ENCODE data around the gene SOD2. TPM values are rescaled to one million over a fixed set of nuclear protein-coding genes. Genes with fewer than 3 reads are reported as not detected.

The SOD2 gene
- total RNA-seq, 4 donors from 2014 or later: 289 to 1,637 (median 530) TPM

DNA sequence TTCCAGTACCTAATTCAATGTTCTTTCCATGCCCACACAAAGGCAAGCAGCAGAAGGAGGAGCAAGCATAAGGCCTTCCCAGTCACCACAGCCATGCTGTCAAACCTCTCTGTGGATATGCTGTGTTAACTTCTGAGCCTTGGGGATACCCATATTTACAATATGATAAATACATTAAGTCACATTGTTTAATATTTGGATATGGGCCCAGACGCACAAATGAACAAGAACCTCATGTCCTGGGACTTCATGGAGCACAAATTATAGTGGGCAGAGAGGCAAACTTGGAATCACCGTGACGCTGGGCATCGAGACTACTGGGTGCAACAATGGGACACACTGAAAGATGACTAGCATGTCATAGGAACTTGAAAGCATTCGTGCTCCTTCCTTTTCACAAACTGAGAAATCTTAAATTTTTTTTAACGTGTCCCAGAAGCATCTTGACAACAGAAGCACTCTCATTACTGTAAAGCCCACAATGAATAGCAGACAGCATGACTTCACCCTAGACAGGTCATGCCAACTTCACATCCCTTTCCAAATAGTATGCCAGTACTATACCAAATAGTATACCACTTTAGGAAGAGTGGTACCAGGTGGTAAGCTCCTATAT lies 16.0 kb downstream of the SOD2 start:
- TF ChIP-seq, protein P1, sequence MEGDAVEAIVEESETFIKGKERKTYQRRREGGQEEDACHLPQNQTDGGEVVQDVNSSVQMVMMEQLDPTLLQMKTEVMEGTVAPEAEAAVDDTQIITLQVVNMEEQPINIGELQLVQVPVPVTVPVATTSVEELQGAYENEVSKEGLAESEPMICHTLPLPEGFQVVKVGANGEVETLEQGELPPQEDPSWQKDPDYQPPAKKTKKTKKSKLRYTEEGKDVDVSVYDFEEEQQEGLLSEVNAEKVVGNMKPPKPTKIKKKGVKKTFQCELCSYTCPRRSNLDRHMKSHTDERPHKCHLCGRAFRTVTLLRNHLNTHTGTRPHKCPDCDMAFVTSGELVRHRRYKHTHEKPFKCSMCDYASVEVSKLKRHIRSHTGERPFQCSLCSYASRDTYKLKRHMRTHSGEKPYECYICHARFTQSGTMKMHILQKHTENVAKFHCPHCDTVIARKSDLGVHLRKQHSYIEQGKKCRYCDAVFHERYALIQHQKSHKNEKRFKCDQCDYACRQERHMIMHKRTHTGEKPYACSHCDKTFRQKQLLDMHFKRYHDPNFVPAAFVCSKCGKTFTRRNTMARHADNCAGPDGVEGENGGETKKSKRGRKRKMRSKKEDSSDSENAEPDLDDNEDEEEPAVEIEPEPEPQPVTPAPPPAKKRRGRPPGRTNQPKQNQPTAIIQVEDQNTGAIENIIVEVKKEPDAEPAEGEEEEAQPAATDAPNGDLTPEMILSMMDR (IDR thresholded peaks at IDR 0.05; ENCODE audit: low read depth): no peak

DNA sequence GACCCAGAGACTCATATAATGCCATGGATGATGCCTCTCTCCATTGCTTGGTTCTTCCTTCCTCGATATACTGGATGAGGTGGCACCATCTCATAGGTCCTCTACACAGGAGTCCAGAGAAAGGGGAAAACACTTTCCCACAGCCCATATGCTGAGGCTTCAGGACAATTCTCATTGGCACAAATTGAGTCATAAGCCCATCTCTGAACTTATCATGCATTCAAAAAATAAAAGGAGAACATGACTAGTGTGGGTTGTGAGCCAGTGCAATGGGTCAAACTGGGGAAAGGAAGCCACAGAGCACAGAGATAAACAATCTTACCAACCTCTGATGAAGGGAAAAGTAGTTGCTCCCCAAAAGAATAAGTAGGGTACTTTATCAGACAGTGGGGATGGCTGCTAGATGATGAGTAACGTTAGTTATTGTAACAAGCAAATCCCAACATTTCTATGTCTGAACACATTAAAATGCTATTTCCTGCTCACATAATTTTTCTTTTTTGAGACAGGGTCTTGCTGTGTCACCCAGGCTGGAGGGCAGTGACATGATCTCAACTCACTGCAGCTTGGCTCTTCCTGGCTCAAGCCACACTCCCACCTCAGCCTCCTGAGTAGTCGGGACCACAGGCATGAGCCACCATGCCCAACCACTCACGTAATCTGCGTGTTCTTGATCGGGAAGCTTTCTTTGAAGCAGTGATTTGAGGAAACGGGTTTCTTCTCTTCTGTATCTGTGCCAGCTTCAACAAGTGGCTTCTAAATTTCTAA lies 27.0 kb downstream of the SOD2 start:
- TF ChIP-seq, protein P1 (IDR thresholded peaks at IDR 0.05; ENCODE audit: low read depth): no peak

GRCh38 chr6:159655409-159655988 lies 37.5 kb downstream of the SOD2 start:
- TF ChIP-seq, protein P1 (IDR thresholded peaks at IDR 0.05; ENCODE audit: low read depth): no peak

DNA sequence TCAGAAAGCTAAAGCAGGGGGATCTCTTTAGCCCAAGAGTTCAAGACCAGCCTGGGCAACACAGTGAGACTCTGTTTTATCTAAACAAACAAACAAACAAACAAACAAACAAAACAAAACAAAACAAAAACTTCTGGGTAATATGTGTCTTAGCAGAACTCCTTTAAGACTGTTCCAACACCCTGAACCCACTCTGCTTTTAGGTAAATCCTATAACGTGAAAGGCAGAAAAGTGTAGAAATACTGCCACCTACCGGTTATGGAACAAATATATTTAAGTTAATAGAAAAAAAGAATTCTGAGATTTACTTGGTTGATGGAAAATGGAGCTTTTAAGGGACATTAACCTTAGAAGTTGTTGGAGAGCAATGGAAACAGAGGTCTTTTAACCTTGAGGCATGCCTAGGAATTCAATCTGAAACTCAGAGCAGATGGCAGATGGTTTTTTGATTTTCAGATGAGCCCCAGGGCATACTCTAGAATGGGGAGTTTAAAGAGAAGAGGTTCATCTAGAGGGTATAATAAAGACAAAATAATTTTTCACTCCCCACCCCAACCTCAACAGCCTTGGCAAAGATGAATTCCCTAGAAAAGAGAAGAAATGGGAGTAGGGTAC lies 38.5 kb downstream of the SOD2 start:
- TF ChIP-seq, protein P1 (IDR thresholded peaks at IDR 0.05; ENCODE audit: low read depth): no peak

- TF ChIP-seq, protein P1 (IDR thresholded peaks at IDR 0.05; ENCODE audit: low read depth): no peak
These were observed 42.7 kb downstream of the SOD2 start for GRCh38 chr6:159650314-159650713.

DNA sequence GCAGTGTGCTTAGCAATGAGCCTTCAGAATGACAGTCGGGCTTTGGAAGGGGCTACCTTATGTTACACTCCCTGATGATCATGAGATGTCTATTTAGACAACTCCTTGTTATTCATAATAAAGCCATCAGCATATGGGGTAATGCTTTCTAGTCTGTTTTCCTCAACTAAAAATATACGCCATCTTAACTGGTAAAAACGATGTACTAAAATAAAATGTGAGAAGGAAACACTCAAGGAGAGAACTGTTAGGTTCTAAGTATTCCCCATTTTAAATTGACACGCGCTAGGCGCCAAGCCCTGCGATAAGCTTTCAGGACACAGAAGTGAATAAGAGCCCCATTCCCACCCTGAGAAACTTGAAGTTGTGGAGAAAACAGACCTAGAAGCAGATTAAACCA lies 43.6 kb downstream of the SOD2 start:
- TF ChIP-seq, protein P1 (IDR thresholded peaks at IDR 0.05; ENCODE audit: low read depth): no peak

GRCh38 chr6:159646733-159647132 lies 46.3 kb downstream of the SOD2 start:
- TF ChIP-seq, protein P1 (IDR thresholded peaks at IDR 0.05; ENCODE audit: low read depth): no peak

All from subcutaneous adipose tissue (tissue), 4 donors.